Caco-2 (cell line): ENCODE results near the gene ALDH3A1. TPM values are rescaled to one million over a fixed set of nuclear protein-coding genes. Genes with fewer than 3 reads are reported as not detected.

Experiments
- BruUV-seq: library from RNA; stranded (reverse); fragments of 400-500 nt; replicated peaks from 2 replicates; lab custom pipeline; 2021; lab: Mats Ljungman, UMichigan
- CTCF ChIA-PET: fragments of 300-600 bp; sonication (Branson Sonifier 250); formaldehyde crosslinking; loops from one replicate; lab custom pipeline; 2022; ENCODE audit warnings: antibody characterized with exemption; lab: Charles Lee
- POLR2A ChIA-PET: fragments of 300-600 bp; sonication (Branson Sonifier 250); formaldehyde crosslinking; loops from one replicate; lab custom pipeline; 2022; ENCODE audit warnings: antibody characterized with exemption; lab: Charles Lee
- DNase-seq, 2 experiments: peaks; one replicate each; pipeline versions ENCODE4 v3.0.0 to v3.0.0-alpha.2; 2020 to 2022
- H3K27me3 ChIP-seq: replicated peaks from 2 replicates; pipeline ENCODE4 v1.6.0; 2011; ENCODE audit warnings: low read length; ENCODE audit not compliant: control insufficient read depth, insufficient read depth
- H3K36me3 ChIP-seq: 2 replicates; pipeline ENCODE4 v1.5.1; 2011; ENCODE audit warnings: low read length; ENCODE audit not compliant: control insufficient read depth, insufficient read depth
- H3K4me1 ChIP-seq: fragments of 250-450 bp; sonication (Bioruptor Pico); 2 replicates; pipeline ENCODE4 v1.5.1; 2020; ENCODE audit warnings: mild to moderate bottlenecking
- H3K4me3 ChIP-seq: 2 replicates; pipeline ENCODE4 v1.5.1; 2011; ENCODE audit warnings: low read depth, mild to moderate bottlenecking, control low read depth, low read length
- H3K9me3 ChIP-seq: fragments of 250-450 bp; sonication (Bioruptor Pico); 2 replicates; pipeline ENCODE4 v1.5.1; 2020; ENCODE audit warnings: mild to moderate bottlenecking, moderate library complexity
- H3K27ac Mint-ChIP-seq: one replicate; pipeline ENCODE4 v1.8.0; 2022; ENCODE audit warnings: mixed read lengths; ENCODE audit not compliant: unreplicated experiment
- H3K27me3 Mint-ChIP-seq: one replicate; pipeline ENCODE4 v1.8.0; 2022; ENCODE audit warnings: mixed read lengths; ENCODE audit not compliant: insufficient read depth, unreplicated experiment
- H3K36me3 Mint-ChIP-seq: one replicate; pipeline ENCODE4 v1.8.0; 2022; ENCODE audit warnings: mild to moderate bottlenecking, mixed read lengths; ENCODE audit not compliant: insufficient read depth, unreplicated experiment
- H3K4me1 Mint-ChIP-seq: one replicate; pipeline ENCODE4 v1.8.0; 2022; ENCODE audit warnings: low read depth, mixed read lengths; ENCODE audit not compliant: unreplicated experiment
- H3K4me3 Mint-ChIP-seq: one replicate; pipeline ENCODE4 v1.8.0; 2022; ENCODE audit warnings: mild to moderate bottlenecking, moderate library complexity, mixed read lengths; ENCODE audit not compliant: unreplicated experiment
- H3K9me3 Mint-ChIP-seq: one replicate; pipeline ENCODE4 v1.8.0; 2022; ENCODE audit warnings: mixed read lengths; ENCODE audit not compliant: unreplicated experiment
- CTCF ChIP-seq, 2 experiments: fragments of 200-600 bp in 1 of 2; IDR thresholded peaks; 1 replicate in 1 of 2; 2 replicates in 1 of 2; pipeline versions ENCODE4 v1.5.1 to v1.8.0; 2011 to 2022; ENCODE audit warnings: antibody characterized with exemption in 1 of 2, control low read depth in 1 of 2, inconsistent platforms in 1 of 2, low read depth in 1 of 2, low read length in 1 of 2, mild to moderate bottlenecking in 1 of 2, moderate library complexity in 1 of 2; ENCODE audit not compliant: insufficient read depth in 1 of 2, severe bottlenecking in 1 of 2, unreplicated experiment in 1 of 2
- intact Hi-C: fragments of 100-400 bp; cut with micrococcal nuclease; formaldehyde crosslinking; loops from one replicate; pipeline ENCODE4 v1.10.0; 2022; ENCODE audit not compliant: unreplicated experiment
- total RNA-seq: library from RNA; stranded (reverse); gene quantifications from 2 replicates; pipeline ENCODE4 v1.2.3, GENCODE V29; 2022

ALDH3A1 gene
- total RNA-seq, 1 experiment from 2014 or later, result 8.3 TPM

GRCh38 chr17:19780846-19781245 is 32.7 kb upstream of the ALDH3A1 start:
- H3K27ac Mint-ChIP-seq, result no peak overlapping the region
- no peak overlapping the region for H3K4me3 ChIP-seq
- H3K27me3 ChIP-seq, result no peaks in the 10 kb centered on the region
- H3K4me1 ChIP-seq, result no peaks in the 10 kb centered on the region
- no peaks in the 10 kb centered on the region for H3K4me1 Mint-ChIP-seq
- no peak for DNase-seq
- no peaks in the 10 kb centered on the region for H3K36me3 Mint-ChIP-seq
- H3K36me3 ChIP-seq, result no peaks in the 10 kb centered on the region
- no peaks in the 10 kb centered on the region for H3K27me3 Mint-ChIP-seq
- POLR2A ChIA-PET, result no interaction called here
- intact Hi-C loops, result no loop called here
- no peak overlapping the region for H3K4me3 Mint-ChIP-seq
- no peaks in the 10 kb centered on the region for H3K9me3 ChIP-seq
- no peaks in the 10 kb centered on the region for H3K9me3 Mint-ChIP-seq
- TF ChIP-seq CTCF (IDR thresholded peaks at IDR 0.05; ENCODE audit: insufficient read depth in 1 of 2, low read depth in 1 of 2, low read length in 1 of 2, severe bottlenecking in 1 of 2, unreplicated experiment in 1 of 2), result no peak
- CTCF ChIA-PET, result interaction anchor here (1.2 kb wide), 1 partner anchor 18 kb away, joined by 3 read pairs; no protein-coding TSS in a partner anchor
- no TSS peak for BruUV-seq

DNA sequence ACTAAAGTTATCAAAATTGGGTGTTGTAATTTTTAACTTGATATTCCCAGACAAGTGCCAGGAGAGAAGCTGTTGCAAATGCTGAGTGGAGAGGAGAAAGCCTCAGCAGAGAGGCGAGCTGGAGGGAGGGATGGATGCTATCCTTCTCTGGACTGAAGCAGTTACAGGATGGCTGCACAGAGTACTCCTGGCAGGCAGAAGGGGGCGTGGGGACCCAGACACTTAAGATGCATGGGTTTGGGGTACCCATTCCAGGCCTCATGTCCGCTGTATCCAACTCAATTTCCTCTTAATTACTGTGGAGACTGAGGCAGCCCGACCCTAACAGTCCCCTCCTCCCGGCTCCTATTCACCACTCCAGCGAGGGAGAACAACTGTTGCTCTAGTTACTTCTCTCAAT is 25.4 kb upstream of the ALDH3A1 start:
- no peaks in the 10 kb centered on the region for H3K36me3 ChIP-seq
- no peak for TF ChIP-seq CTCF (IDR thresholded peaks at IDR 0.05; ENCODE audit: insufficient read depth in 1 of 2, low read depth in 1 of 2, low read length in 1 of 2, severe bottlenecking in 1 of 2, unreplicated experiment in 1 of 2)
- no peaks in the 10 kb centered on the region for H3K36me3 Mint-ChIP-seq
- no peak overlapping the region for H3K4me3 Mint-ChIP-seq
- ChIA-PET CTCF (no interaction called here), POLR2A (no interaction called here)
- intact Hi-C loops, result no loop called here
- BruUV-seq, result no TSS peak
- H3K9me3 Mint-ChIP-seq, result no peaks in the 10 kb centered on the region
- no peaks in the 10 kb centered on the region for H3K4me1 Mint-ChIP-seq
- H3K27ac Mint-ChIP-seq, result no peak overlapping the region
- H3K4me1 ChIP-seq, result no peaks in the 10 kb centered on the region
- no peak overlapping the region for H3K4me3 ChIP-seq
- H3K27me3 ChIP-seq, result no peaks in the 10 kb centered on the region
- H3K27me3 Mint-ChIP-seq, result no peaks in the 10 kb centered on the region
- no peaks in the 10 kb centered on the region for H3K9me3 ChIP-seq
- DNase-seq, result no peak

DNA sequence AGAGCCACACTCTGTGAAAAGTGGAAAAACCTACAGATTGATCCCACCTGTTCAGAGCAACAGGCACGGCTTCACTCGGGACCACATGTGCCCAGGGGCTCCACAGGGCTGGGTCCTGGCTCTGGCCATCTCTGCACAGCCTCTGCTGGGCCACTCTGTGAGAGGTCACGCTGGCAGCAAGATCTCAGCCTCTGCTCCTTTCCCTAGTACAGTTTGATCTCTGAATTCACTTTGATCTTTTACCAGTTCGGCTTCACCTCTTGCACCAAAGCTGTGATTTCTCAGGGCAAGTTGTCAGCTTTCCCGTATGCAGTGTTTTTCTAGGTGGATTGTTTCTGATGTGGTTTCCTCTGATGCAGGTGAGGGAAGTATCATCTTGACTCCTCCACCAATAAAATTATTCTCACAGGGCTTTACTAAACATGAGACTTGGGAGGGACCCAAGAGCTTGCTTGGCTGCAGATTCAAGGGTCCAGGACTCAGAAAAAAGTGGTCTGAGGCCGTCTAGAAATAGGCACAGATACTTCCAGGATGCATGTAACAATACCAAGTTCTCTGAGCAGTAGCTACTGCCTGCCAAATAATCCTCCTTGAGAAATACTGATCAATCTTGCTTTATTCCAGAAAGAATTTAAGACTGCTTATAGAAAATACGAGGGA is 24.0 kb upstream of the ALDH3A1 start:
- H3K9me3 Mint-ChIP-seq, result no peaks in the 10 kb centered on the region
- H3K36me3 Mint-ChIP-seq, result no peaks in the 10 kb centered on the region
- no peaks in the 10 kb centered on the region for H3K27me3 Mint-ChIP-seq
- no peak for DNase-seq
- Histone ChIP-seq H3K4me3 (no peak overlapping the region), H3K9me3 (no peaks in the 10 kb centered on the region), H3K27me3 (no peaks in the 10 kb centered on the region), H3K36me3 (no peaks in the 10 kb centered on the region), H3K4me1 (no peaks in the 10 kb centered on the region)
- no peak overlapping the region for H3K4me3 Mint-ChIP-seq
- CTCF ChIA-PET, result no interaction called here
- no peaks in the 10 kb centered on the region for H3K4me1 Mint-ChIP-seq
- no TSS peak for BruUV-seq
- no peak for TF ChIP-seq CTCF (IDR thresholded peaks at IDR 0.05; ENCODE audit: insufficient read depth in 1 of 2, low read depth in 1 of 2, low read length in 1 of 2, severe bottlenecking in 1 of 2, unreplicated experiment in 1 of 2)
- intact Hi-C loops, result no loop called here
- POLR2A ChIA-PET, result interaction anchor here (0.6 kb wide), 1 partner anchor 1723 kb away, joined by 4 read pairs; no protein-coding TSS in a partner anchor
- H3K27ac Mint-ChIP-seq, result no peak overlapping the region
